PFSK-1 (cell line): ENCODE results near the gene SLC4A11.

Source experiments
- POLR2AphosphoS5 ChIP-seq: IDR thresholded peaks from 2 replicates; pipeline ENCODE4 v1.6.1; 2012; ENCODE audit warnings: low read depth, mild to moderate bottlenecking, control low read depth, low read length, moderate library complexity
- TAF1 ChIP-seq: IDR thresholded peaks from 2 replicates; pipeline ENCODE4 v1.6.1; 2012; ENCODE audit warnings: low read length, control low read depth, borderline replicate concordance; ENCODE audit not compliant: insufficient read depth

DNA sequence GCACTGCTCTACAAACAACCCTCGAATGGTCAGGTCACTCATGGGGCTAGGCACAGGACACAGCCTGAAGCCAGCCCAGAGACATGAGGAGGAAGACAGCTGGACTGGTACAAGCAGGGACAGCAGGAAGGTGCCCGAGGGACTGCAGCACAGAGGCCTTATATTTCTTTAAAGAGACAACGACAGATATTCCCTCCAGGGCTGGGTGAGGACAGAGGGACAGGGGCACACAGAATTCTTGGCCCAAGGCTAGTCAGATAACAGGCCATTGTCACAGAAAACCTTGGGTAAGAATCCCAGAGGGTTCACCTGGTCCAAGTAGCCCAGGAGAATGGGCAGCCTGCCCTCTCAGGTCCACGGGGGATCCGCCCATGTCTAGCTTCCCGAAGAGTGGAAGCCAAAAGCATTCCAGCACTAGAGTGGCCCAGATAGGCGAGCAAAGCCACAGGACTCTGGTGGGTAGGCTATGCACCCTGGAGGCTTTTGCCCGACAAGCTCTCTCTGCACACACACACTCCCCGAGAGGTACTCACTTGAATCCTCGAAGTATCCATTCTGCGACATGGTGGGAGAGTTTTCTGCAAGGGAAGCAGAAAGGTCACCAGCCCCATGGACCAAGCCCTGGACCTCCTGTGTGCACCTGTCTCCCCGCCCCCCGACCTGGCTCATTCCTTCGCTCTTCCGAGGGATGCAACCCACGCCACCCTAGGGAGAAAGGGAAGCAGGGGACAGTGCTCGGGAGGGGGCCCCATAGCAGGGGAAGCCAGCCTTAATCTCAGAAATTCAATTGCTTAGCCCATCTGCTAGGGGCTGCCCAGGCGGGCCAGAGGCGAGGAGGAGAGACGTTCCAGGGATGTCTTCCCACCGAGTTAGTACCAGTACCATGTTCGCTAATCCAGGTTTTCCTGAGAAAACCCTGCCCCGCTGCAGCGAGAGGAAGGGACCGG, 1.7 kb downstream of the SLC4A11 start:
- no peak for TF ChIP-seq TAF1
- TF ChIP-seq POLR2AphosphoS5, result no peak
